Measurements from ENCODE around the gene CD68.

DNA sequence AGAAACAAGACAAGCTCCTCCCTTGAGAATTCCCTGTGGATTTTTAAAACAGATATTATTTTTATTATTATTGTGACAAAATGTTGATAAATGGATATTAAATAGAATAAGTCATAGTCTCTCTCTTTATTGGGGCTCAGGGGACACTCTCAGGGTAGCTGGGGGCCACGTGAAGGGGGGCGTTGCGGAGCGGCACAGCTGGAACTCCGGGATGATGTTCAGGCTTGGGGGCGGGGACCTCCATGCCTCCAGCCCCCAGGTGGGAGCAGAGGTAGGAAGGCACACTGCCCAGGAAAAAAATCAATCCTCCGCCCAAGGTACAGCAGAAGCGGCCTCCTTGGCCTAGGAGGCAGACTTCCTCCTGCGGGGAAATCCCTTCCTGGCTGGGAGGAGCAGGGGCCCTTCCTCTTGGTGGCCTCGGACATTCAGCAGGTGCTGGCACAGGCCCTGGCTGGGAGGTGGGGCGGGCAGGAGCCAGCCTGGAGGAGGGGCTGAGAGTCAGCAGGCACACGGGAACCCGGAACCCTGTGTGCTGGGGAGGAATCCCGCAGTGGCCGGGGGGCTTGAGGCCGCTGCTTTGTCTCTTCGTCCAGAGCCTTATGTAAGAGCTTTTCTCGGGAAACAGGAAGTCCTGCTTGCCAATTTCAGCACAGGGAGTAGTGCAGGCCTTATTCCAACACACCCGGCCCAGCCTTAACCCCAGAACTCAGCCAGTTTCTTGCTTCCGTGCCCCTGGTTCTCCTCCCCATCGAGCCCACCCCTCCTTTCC is 21.5 kb upstream of the CD68 start:
- TF ChIP-seq, protein P1, sequence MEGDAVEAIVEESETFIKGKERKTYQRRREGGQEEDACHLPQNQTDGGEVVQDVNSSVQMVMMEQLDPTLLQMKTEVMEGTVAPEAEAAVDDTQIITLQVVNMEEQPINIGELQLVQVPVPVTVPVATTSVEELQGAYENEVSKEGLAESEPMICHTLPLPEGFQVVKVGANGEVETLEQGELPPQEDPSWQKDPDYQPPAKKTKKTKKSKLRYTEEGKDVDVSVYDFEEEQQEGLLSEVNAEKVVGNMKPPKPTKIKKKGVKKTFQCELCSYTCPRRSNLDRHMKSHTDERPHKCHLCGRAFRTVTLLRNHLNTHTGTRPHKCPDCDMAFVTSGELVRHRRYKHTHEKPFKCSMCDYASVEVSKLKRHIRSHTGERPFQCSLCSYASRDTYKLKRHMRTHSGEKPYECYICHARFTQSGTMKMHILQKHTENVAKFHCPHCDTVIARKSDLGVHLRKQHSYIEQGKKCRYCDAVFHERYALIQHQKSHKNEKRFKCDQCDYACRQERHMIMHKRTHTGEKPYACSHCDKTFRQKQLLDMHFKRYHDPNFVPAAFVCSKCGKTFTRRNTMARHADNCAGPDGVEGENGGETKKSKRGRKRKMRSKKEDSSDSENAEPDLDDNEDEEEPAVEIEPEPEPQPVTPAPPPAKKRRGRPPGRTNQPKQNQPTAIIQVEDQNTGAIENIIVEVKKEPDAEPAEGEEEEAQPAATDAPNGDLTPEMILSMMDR (IDR thresholded peaks at IDR 0.05): no peak
- TF ChIP-seq EZH2 (IDR thresholded peaks at IDR 0.05): no peak
